ENCODE results near the gene KCTD17. TPM values are rescaled to one million over a fixed set of nuclear protein-coding genes. Genes with fewer than 3 reads are reported as not detected.

KCTD17 gene
- total and polyA plus RNA-seq, 2 of the 4 experiments (the other 2 are of a cell fraction): 28.3 to 37.3 TPM

DNA sequence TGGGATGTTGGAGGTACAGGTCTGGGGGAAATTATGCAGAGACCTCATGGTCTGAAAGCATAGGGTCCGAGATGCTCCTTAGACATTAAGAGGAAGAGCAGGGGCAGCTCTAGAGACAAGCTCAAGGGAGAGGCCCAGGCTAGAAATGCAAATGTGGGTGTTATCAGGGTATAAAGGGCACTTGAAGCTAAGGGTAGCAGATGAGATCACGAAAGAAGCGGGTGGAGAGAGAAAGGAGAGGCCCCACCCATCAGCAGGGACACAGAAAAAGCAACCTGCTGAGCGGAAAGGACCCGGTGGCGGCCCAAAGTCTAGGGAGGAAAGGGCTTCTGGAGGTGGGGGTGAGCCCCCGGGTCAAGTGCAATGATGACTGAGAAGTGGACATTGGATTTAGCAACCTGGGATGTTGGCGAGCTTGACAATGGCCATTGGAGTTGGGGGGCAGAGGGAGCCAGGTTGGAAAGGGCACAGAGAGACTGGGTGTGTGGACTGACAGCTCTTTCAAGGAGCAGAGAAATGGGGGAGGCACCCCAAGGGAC, 49.1 kb downstream of the KCTD17 start:
- intact Hi-C loops (cut with micrococcal nuclease): no loop called here
- ATAC-seq (ENCODE audit: low read depth): no peak
- BruUV-seq (replicated peaks): no TSS peak
- Histone ChIP-seq H3K9me3 (ENCODE audit: control insufficient read depth, insufficient read depth, low read length) (no peaks in the 10 kb centered on the region), H3K14ac (replicated peaks; ENCODE audit: low read depth, low read length) (no peak overlapping the region), H3K4me1 (ENCODE audit: control insufficient read depth, insufficient read depth, low read length) (no peaks in the 10 kb centered on the region), H2BK20ac (ENCODE audit: low read depth, low read length) (no peak overlapping the region), H2AK5ac (ENCODE audit: low read depth, low read length) (no peak overlapping the region), H3K4me2 (ENCODE audit: low read depth, low read length) (no peak overlapping the region), H3K56ac (ENCODE audit: extremely low read depth, insufficient read depth, low read length) (no peak overlapping the region), H3K27me3 (ENCODE audit: control insufficient read depth, insufficient read depth, low read length) (peaks cover 83% of the 10 kb centered on the region), H3K4me3 (ENCODE audit: insufficient read depth, low read depth, low read length) (no peak overlapping the region), H2BK5ac (ENCODE audit: low read depth, low read length, poor library complexity, severe bottlenecking) (no peak overlapping the region), H3K9ac (ENCODE audit: low read depth, low read length) (no peak overlapping the region), H2AK9ac (replicated peaks; ENCODE audit: low read depth, low read length, poor library complexity) (no peak overlapping the region), H4K20me1 (ENCODE audit: insufficient read depth, low read length) (no peaks in the 10 kb centered on the region), H3K27ac (ENCODE audit: insufficient read depth, low read length) (no peak overlapping the region), H4K5ac (ENCODE audit: low read depth, low read length) (no peak overlapping the region), H2BK120ac (ENCODE audit: low read depth, low read length) (no peak overlapping the region), H4K8ac (ENCODE audit: low read depth in 2 of 2, low read length in 2 of 2) (no peak overlapping the region), H3K36me3 (ENCODE audit: control insufficient read depth, insufficient read depth, low read length) (no peaks in the 10 kb centered on the region), H2BK15ac (ENCODE audit: low read depth, low read length) (no peak overlapping the region), H3K79me1 (ENCODE audit: low read depth in 1 of 2, low read length in 2 of 2) (no peaks in the 10 kb centered on the region), H3K9me1 (ENCODE audit: insufficient read depth, low read length) (no peaks in the 10 kb centered on the region), H2AFZ (replicated peaks; ENCODE audit: low read length, poor library complexity) (no peak overlapping the region), H3K18ac (ENCODE audit: low read depth, low read length) (no peak overlapping the region), H4K91ac (ENCODE audit: insufficient read depth, low read depth, low read length) (no peak overlapping the region), H3K4ac (ENCODE audit: low read depth, low read length) (no peak overlapping the region), H3K23ac (ENCODE audit: low read depth, low read length) (no peak overlapping the region)
- ChIA-PET CTCF (no interaction called here), POLR2A (ENCODE audit: unreplicated experiment) (no interaction called here)
- TF ChIP-seq, protein P1, sequence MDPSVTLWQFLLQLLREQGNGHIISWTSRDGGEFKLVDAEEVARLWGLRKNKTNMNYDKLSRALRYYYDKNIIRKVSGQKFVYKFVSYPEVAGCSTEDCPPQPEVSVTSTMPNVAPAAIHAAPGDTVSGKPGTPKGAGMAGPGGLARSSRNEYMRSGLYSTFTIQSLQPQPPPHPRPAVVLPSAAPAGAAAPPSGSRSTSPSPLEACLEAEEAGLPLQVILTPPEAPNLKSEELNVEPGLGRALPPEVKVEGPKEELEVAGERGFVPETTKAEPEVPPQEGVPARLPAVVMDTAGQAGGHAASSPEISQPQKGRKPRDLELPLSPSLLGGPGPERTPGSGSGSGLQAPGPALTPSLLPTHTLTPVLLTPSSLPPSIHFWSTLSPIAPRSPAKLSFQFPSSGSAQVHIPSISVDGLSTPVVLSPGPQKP (IDR thresholded peaks at IDR 0.05; ENCODE audit: borderline replicate concordance, low read depth, low read length): no peak
- TF ChIP-seq, protein P2, sequence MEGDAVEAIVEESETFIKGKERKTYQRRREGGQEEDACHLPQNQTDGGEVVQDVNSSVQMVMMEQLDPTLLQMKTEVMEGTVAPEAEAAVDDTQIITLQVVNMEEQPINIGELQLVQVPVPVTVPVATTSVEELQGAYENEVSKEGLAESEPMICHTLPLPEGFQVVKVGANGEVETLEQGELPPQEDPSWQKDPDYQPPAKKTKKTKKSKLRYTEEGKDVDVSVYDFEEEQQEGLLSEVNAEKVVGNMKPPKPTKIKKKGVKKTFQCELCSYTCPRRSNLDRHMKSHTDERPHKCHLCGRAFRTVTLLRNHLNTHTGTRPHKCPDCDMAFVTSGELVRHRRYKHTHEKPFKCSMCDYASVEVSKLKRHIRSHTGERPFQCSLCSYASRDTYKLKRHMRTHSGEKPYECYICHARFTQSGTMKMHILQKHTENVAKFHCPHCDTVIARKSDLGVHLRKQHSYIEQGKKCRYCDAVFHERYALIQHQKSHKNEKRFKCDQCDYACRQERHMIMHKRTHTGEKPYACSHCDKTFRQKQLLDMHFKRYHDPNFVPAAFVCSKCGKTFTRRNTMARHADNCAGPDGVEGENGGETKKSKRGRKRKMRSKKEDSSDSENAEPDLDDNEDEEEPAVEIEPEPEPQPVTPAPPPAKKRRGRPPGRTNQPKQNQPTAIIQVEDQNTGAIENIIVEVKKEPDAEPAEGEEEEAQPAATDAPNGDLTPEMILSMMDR (conservative IDR thresholded peaks at IDR 0.05; ENCODE audit: low read depth, low read length): no peak
- no peak for TF ChIP-seq MAZ (IDR thresholded peaks at IDR 0.05; ENCODE audit: borderline replicate concordance, low read depth, low read length)
- TF ChIP-seq POLR2A (IDR thresholded peaks at IDR 0.05; ENCODE audit: low read depth, low read length): no peak
- no peak for TF ChIP-seq SMC3 (IDR thresholded peaks at IDR 0.05; ENCODE audit: low read depth, low read length)
- no peak for TF ChIP-seq RCOR1 (IDR thresholded peaks at IDR 0.05; ENCODE audit: insufficient replicate concordance, low read length)
- TF ChIP-seq, protein P3, sequence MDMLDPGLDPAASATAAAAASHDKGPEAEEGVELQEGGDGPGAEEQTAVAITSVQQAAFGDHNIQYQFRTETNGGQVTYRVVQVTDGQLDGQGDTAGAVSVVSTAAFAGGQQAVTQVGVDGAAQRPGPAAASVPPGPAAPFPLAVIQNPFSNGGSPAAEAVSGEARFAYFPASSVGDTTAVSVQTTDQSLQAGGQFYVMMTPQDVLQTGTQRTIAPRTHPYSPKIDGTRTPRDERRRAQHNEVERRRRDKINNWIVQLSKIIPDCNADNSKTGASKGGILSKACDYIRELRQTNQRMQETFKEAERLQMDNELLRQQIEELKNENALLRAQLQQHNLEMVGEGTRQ (IDR thresholded peaks at IDR 0.05; ENCODE audit: low read depth, low read length): no peak
- no peak for TF ChIP-seq RFX5 (IDR thresholded peaks at IDR 0.05; ENCODE audit: low read depth, low read length)
- TF ChIP-seq NFE2L2 (IDR thresholded peaks at IDR 0.05; ENCODE audit: low read depth, low read length): no peak
- dilution Hi-C loops (cut with HindIII; ENCODE audit: low sequenced_read_pairs, unreplicated experiment): no loop called here
- no peak for DNase-seq
- in situ Hi-C loops (cut with MboI; ENCODE audit: low sequenced_read_pairs): no loop called here
- WGBS, 2 experiments (ENCODE audit: extremely low coverage in 2 of 2, insufficient read length in 1 of 2): 51% methylated on average over 8 of the region's 8 CpGs; no CpG with 5 or more reads in 1 of the 2 experiments

All from IMR-90 (cell line).